Vagina (tissue), 2 donors: ENCODE results near the gene RND2. TPM values are rescaled to one million over a fixed set of nuclear protein-coding genes. Genes with fewer than 3 reads are reported as not detected.
"Not testable (repeated sequence)": the region's sequence is repeated elsewhere in the genome, so short reads cannot be mapped to it uniquely, and the experiment has no call there.

ENCODE experiments used
- DNase-seq, 2 donors: peaks; one replicate each; pipeline ENCODE4 v3.0.0-alpha.2; 2017; ENCODE audit errors: extremely low spot score in 2 of 2
- H3K27ac ChIP-seq: fragments of 200-600 bp; sonication (generic); one replicate; pipeline ENCODE4 v1.5.1; 2019
- H3K27me3 ChIP-seq: fragments of 200-600 bp; sonication (generic); one replicate; pipeline ENCODE4 v1.5.1; 2019
- H3K36me3 ChIP-seq, 2 donors: fragments of 200-600 bp; sonication (generic); one replicate each; pipeline ENCODE4 v1.5.1; 2017 to 2019
- H3K4me1 ChIP-seq: fragments of 200-600 bp; sonication (generic); one replicate; pipeline ENCODE4 v1.5.1; 2019
- H3K4me3 ChIP-seq, 2 donors: fragments of 200-600 bp; sonication (generic); 1 replicate in 1 of 2; 2 replicates in 1 of 2; pipeline ENCODE4 v1.5.1; 2016 to 2019
- H3K9me3 ChIP-seq: fragments of 200-600 bp; sonication (generic); one replicate; pipeline ENCODE4 v1.5.1; 2019
- CTCF ChIP-seq, 3 experiments: fragments of 450-650 bp in 2 of 3; fragments of 200-600 bp in 1 of 3; sonication (generic) in 1 of 3; IDR thresholded peaks; one replicate each; pipeline ENCODE4 v1.5.1; 2017 to 2019; ENCODE audit warnings: antibody characterized with exemption in 3 of 3, mild to moderate bottlenecking in 2 of 3, moderate library complexity in 2 of 3
- POLR2A ChIP-seq, 2 donors: fragments of 450-650 bp; IDR thresholded peaks; one replicate each; pipeline ENCODE4 v1.6.1; 2017; ENCODE audit warnings: antibody characterized with exemption in 2 of 2, mild to moderate bottlenecking in 2 of 2, moderate library complexity in 2 of 2
- POLR2AphosphoS5 ChIP-seq, 2 donors: sonication (generic); formaldehyde crosslinking; IDR thresholded peaks; one replicate each; pipeline ENCODE4 v1.9.0; 2017; ENCODE audit warnings: antibody characterized with exemption in 2 of 2, mild to moderate bottlenecking in 2 of 2, low read depth in 1 of 2; ENCODE audit not compliant: insufficient read depth in 1 of 2
- intact Hi-C: fragments of 100-400 bp; cut with DNase I; formaldehyde crosslinking; loops from one replicate; pipeline ENCODE4 v1.15.1; 2023
- total RNA-seq: library from RNA; depleted of rRNA; stranded (reverse); fragments of >200 nt; gene quantifications from one replicate; pipeline ENCODE4 v1.2.3, GENCODE V29; 2016

Gene RND2
- total RNA-seq, result 1.5 TPM

GRCh38 chr17:43024407-43025289 is at the start of gene RND2:
Gene RND2 (plus strand): TSS chr17:43025231. CDS start chr17:43025348, 117 bp downstream.
- no peaks in the 10 kb centered on the region for H3K27me3 ChIP-seq
- intact Hi-C loops, result loop anchor here (10.0 kb wide), 2 partner anchors 100 to 310 kb away; partner anchors contain the start of gene BRCA1
- H3K27ac ChIP-seq, result peak within 1 kb of the TSS; percentile 85
- H3K4me1 ChIP-seq, result peaks cover 54% of the 10 kb centered on the region
- peak in 1 of 2 donors; percentile 97 for DNase-seq
- H3K9me3 ChIP-seq, result no peaks in the 10 kb centered on the region
- TF ChIP-seq POLR2A (IDR thresholded peaks at IDR 0.05), result peak in 1 of 2 donors; percentile 61
- TF ChIP-seq CTCF (IDR thresholded peaks at IDR 0.05), result peak; percentile 33 to 73 (median 47)
- peak in 1 of 2 donors; percentile 89 for TF ChIP-seq POLR2AphosphoS5 (IDR thresholded peaks at IDR 0.05; ENCODE audit: insufficient read depth in 1 of 2, low read depth in 1 of 2)
- H3K4me3 ChIP-seq, result peak within 1 kb of the TSS; percentile 57 to 78
- H3K36me3 ChIP-seq, result no peaks in the 10 kb centered on the region

- peaks cover 9% of the 10 kb centered on the region for H3K4me1 ChIP-seq
- H3K4me3 ChIP-seq, result no peak overlapping the region
- no peak for TF ChIP-seq POLR2AphosphoS5 (IDR thresholded peaks at IDR 0.05; ENCODE audit: insufficient read depth in 1 of 2, low read depth in 1 of 2)
- H3K27me3 ChIP-seq, result no peaks in the 10 kb centered on the region
- no peak overlapping the region for H3K27ac ChIP-seq
- H3K36me3 ChIP-seq, result no peaks in the 10 kb centered on the region
- DNase-seq, result no peak
- intact Hi-C loops, result no loop called here
- no peaks in the 10 kb centered on the region for H3K9me3 ChIP-seq
Observed at GRCh38 chr17:42975265-42975664, 49.8 kb upstream of the RND2 start.

- peaks cover 10% of the 10 kb centered on the region for H3K4me1 ChIP-seq
- H3K27ac ChIP-seq, H3K9me3 ChIP-seq, intact Hi-C loops, H3K36me3 ChIP-seq, H3K27me3 ChIP-seq, H3K4me3 ChIP-seq, DNase-seq: not testable (repeated sequence)
Observed at GRCh38 chr17:42975701-42976100, 49.3 kb upstream of the RND2 start.

DNA sequence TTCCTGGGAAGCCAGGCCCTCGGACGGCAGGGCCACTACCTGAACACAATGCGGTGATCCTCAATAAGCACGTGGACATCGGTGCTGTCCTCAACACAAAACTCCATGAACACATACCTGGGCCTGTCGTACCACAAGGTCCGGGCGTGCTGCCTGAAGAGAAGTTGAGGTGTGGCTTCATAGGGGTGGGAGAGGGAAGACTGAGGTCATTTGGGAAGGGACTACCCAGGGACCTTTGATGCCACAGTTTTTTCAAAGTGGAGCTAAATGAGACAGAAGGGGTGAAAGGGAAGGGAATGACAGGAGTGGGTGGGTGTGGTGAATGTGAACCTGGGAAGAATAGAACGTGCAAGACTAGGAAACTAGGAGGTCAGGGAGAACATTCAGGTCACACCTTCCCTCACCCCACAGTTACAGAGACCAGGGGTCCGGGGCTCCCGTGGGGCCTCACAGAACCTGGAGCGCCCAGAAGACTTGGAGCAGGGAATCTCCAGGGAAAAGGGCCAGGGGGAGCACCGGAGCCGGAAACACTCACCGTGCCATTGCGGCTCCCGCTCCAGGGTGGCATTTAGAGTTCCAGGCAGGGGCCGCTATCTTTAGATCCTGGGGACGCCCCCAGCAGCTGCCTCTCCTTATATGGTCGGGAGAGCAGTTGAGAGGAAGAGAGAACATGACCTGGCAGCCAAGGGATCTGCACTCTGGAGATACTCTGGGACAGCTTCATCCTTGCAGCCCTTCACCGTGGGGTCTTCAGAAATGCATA is 45.3 kb upstream of the RND2 start, which contains the start of gene PTGES3L:
Gene PTGES3L (minus strand): TSS at position 570 of the 763 bp plus-strand sequence. CDS start 27 bp downstream, at position 543.
- intact Hi-C loops, result no loop called here
- Histone ChIP-seq H3K36me3 (no peaks in the 10 kb centered on the region), H3K9me3 (no peaks in the 10 kb centered on the region), H3K27ac (peak within 1 kb of the TSS; percentile 68), H3K4me1 (peaks cover 26% of the 10 kb centered on the region), H3K4me3 (peak within 1 kb of the TSS; percentile 77 to 88), H3K27me3 (no peaks in the 10 kb centered on the region)
- no peak for DNase-seq
- TF ChIP-seq POLR2AphosphoS5 (IDR thresholded peaks at IDR 0.05; ENCODE audit: insufficient read depth in 1 of 2, low read depth in 1 of 2), result no peak
- no peak for TF ChIP-seq CTCF (IDR thresholded peaks at IDR 0.05)
- TF ChIP-seq POLR2A (IDR thresholded peaks at IDR 0.05), result no peak

- H3K4me1 ChIP-seq, result peaks cover 26% of the 10 kb centered on the region
- DNase-seq, result no peak
- H3K27me3 ChIP-seq, result no peaks in the 10 kb centered on the region
- TF ChIP-seq POLR2A (IDR thresholded peaks at IDR 0.05), result no peak
- peak; percentile 66 to 77 for TF ChIP-seq POLR2AphosphoS5 (IDR thresholded peaks at IDR 0.05; ENCODE audit: insufficient read depth in 1 of 2, low read depth in 1 of 2)
- H3K9me3 ChIP-seq, result no peaks in the 10 kb centered on the region
- H3K27ac ChIP-seq, result peak within 1 kb of the TSS; percentile 68
- no peaks in the 10 kb centered on the region for H3K36me3 ChIP-seq
- intact Hi-C loops, result no loop called here
- peak within 1 kb of the TSS; percentile 77 to 88 for H3K4me3 ChIP-seq
Observed at GRCh38 chr17:42980274-42980765, 44.7 kb upstream of the RND2 start, which contains the start of gene RUNDC1. Gene RUNDC1 (plus strand): TSS chr17:42980565. CDS start chr17:42980577, 12 bp downstream.

- no peak for DNase-seq
- TF ChIP-seq POLR2A (IDR thresholded peaks at IDR 0.05), result no peak
- H3K27ac ChIP-seq, result peak overlapping the region; percentile 68
- H3K4me3 ChIP-seq, result peak overlapping the region; percentile 77 to 88
- intact Hi-C loops, result no loop called here
- peaks cover 26% of the 10 kb centered on the region for H3K4me1 ChIP-seq
- no peaks in the 10 kb centered on the region for H3K36me3 ChIP-seq
- no peaks in the 10 kb centered on the region for H3K9me3 ChIP-seq
- no peaks in the 10 kb centered on the region for H3K27me3 ChIP-seq
Observed at GRCh38 chr17:42980766-42981397, 44.1 kb upstream of the RND2 start.
